ENCODE results near the gene CALB2.
"Not testable (repeated sequence)": the region's sequence is repeated elsewhere in the genome, so short reads cannot be mapped to it uniquely, and the experiment has no call there.

Gene CALB2, protein sequence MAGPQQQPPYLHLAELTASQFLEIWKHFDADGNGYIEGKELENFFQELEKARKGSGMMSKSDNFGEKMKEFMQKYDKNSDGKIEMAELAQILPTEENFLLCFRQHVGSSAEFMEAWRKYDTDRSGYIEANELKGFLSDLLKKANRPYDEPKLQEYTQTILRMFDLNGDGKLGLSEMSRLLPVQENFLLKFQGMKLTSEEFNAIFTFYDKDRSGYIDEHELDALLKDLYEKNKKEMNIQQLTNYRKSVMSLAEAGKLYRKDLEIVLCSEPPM

GRCh38 chr16:71358464-71358998, at the start of gene CALB2:
Gene CALB2 (plus strand): TSS chr16:71358723. CDS start chr16:71358793, 70 bp downstream.
- peak in 1 of 2 experiments; percentile 64 for DNase-seq

DNA sequence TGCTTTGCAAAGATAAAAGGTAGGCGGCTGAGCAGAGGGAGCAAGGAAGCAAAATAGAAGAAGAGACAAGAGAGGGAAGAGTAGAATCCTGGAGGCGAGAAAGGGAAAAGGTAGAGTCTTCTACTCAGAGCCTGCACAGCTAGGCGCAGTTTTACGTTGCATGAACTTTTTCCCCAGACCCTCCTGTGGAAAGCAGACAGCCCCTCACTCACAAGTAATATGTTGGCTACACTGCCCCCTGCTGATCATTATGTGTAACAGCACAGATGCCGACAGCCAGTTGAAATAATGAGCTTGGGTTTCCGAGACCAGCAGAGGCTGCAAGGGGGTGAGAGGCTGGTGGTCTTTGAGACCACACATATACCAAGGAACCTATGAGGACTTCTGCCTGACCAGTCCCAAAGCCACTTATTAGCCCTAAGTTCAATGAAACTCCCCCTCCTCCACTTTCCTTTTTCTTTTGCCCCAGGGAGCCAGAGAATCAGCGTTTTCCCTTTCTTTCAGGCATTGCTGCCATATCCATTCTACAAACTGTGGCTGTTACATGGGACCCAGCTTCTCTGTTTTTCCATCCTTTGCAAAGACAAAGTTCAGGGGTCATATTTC, 46.9 kb upstream of the CALB2 start:
- DNase-seq = no peak

DNA sequence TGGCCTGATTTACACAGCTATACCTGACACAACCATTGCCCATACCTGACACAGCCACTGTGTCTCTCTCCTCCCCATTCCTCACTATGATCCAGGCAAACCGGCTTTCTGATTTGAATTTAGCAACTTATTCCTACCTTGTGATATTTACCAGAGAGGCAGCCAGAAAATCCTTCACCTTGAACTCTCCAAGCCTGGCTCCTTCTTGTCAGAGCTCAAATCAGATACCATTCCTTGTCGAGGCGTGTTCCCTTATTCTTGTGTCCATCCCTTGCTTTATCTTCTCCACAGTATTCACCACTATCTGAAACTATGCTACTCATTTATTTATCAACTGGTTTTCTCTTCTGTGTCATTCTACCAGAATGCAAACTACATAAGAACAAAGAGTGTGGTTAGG, 44.9 kb upstream of the CALB2 start:
- not testable (repeated sequence) for DNase-seq

DNA sequence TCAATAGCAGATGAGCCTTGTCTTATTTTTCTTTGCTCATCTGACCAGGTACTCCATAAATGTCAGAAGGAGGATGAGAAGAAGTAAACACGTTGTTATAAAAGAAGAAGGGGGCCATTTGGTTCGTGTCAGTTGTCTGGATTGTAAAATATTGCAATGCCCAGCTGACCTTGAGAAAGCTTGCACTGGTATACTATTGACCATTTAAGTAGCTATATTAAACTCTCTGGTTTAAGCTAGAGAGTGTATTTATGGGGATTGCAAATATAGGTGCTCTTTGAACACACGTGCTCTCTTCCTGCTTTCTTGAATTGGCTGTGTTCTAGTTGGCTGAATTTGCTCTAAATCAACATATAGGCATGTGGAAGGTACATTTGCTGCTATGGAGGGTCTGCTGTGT, 43.3 kb upstream of the CALB2 start:
- DNase-seq = no peak

GRCh38 chr16:71319999-71320398, 38.5 kb upstream of the CALB2 start:
- no peak for DNase-seq

GRCh38 chr16:71327720-71328119, 30.8 kb upstream of the CALB2 start:
- DNase-seq = no peak

GRCh38 chr16:71328151-71328550, 30.4 kb upstream of the CALB2 start:
- no peak for DNase-seq

GRCh38 chr16:71337631-71338030, 20.9 kb upstream of the CALB2 start:
- DNase-seq = no peak

DNA sequence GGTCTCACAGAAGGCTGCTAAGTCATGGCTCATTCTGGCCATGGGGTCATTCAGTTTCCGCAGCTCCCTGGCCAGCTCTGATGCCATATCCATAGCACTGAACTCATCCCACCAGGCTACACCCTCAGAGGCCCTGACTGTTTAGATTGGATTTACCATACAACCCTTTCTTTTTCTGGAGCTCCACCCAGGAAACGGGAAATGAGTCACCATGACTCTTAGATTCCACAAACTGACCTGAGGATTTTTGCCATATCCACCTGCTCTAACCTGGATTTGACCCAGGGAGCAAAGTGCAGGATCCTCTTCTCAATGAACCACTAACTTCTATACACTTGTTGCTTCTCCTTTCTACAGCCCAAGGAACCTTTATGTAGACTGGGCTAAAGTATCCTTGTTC, 20.3 kb upstream of the CALB2 start:
- DNase-seq = peak; percentile 84 to 91

DNA sequence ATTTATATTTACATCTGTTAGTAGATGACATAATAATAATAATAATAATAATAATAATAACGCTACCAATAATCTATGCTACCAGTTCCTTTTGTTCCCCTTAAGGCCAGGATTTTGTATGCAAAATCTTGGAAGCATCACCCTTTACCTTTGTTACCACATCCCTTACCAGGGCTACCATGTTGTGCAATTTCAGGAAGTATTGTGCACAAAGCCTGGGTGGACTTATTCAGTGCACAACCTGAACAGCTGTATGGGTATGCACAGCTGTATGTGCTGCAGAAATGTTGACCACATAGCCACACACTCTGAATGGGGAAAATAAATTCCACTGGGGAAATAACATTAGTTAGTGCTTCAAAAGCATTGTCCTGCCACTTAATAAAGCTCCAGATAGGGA, 19.9 kb upstream of the CALB2 start:
- no peak for DNase-seq

- DNase-seq = no peak
Observed at GRCh38 chr16:71339236-71340171, 19.0 kb upstream of the CALB2 start.

DNA sequence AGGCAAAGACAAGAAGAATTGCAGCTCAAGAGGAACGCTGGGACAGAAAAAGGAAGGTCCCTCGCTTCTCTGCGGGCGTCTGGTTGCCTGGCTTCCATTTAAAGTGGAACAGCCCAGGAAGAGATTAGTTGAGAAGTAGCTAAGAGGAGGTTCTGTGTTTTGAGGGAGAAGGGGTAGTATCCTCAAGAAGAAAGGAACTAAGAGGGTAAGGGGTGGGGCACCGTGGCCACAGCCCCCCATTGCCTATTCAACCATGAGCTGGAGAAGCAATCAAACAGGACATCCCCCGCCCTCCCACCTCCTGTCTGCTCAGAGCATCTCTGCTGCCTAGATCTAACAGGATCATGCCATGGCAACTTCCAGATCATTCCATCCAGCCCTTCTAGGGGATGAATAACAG, 18.1 kb upstream of the CALB2 start:
- no peak for DNase-seq

GRCh38 chr16:71341881-71342280, 16.6 kb upstream of the CALB2 start:
- no peak for DNase-seq

DNA sequence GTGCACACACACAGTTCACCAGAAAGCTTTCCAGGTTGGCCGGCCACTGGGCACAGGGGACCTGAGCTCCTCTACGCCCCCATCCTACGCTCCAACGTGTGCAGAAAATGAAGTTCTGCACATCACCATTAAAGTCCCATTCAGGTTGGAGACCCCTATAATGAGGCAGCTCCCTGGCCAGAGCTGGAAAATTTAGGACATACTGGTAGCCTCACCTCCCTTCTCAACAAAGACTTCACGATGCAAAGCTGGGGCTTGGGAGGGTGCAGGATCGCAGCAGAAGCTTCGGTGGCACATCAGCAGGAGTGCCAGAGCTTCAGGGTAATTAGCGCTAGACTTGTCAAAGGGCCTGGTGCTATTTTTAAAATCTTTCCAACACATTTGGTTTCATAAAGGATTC, 15.4 kb upstream of the CALB2 start:
- no peak for DNase-seq

DNA sequence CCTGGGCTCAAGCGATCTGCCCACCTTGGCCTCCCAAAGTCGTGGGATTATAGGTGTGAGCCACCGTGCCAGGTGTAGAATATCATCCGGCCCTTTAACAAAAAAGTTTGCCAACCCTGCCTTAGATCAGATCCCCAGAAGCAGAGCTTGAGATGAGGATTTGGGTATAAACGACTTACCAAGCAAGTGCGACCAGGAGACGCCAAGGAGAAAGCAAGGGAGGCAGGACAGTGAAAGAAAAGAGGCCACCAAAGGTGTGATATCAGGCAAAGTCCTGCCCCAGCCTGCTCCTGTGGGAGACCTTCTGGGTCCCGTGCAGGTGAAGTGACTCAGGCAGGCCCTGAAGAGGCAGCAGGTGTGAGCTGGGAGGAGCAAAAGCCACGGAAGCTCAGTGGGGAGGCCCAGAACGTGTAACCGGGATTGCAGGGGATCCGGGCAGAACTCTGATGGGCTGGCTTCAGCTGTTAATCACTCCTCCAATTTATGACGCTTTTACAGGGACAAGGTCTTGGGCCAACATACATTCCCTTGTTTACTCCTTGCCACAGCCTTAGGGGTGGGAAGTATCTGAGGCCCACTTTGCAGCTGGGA, 14.1 kb upstream of the CALB2 start:
- no peak for DNase-seq

- no peak for DNase-seq
Observed at GRCh38 chr16:71345031-71345430, 13.5 kb upstream of the CALB2 start.

DNA sequence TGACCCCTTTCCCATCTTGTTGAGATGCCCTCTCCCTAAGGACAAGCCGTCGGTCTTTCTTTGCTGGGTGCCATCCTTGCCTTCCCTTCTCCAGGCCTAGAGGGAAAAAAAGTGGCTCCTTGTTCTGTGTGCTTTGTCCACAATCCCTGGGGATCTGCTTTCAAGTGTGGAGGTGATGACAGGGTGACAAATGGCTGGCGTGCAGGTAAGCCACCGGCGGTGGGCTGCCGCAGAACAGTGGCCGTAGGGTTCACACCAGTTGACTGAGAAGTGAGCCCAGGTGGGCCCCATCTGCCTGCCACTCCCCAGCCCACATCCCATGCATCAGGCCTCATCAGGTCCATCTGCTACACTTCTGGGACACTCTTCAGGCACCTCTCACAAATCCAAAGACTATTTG, 11.4 kb upstream of the CALB2 start:
- DNase-seq = no peak

- no peak for DNase-seq
Observed at GRCh38 chr16:71348262-71349085, 10.0 kb upstream of the CALB2 start.

DNA sequence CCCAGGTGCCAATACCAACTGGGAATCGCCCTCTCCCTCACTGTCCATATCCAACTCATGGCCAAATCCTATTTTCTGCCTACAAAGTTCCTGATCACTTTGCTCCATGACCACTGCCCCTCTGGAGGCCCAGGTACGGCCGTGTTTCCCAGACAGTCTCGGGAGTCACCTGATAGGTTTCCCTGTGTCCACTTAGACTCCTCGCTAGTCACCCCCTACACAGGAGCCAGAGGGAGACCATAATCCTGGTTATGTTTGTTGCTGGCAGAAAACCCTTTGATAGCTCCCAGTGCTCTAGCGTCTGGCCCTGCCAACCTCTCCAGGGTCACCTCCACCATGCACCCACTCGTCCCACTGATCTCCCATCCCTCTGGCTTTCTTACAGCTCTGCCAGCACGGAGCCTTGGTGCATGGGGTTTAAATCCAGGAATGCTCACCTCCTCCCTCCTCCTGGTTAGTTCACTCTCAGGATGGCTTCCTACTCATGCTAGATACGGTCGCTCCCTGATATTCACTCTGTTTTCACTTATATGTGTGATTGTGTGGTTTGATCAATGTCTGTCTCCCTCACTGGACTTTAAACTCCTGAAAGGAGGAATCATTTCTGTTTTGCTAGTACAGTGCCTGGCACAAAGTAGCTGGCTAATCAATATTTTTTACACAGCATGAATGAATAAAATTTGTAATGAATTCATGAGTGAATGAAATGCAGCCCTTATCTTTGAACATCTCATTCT, 7.5 kb upstream of the CALB2 start:
- no peak for DNase-seq

- no peak for DNase-seq
Observed at GRCh38 chr16:71351558-71351901, 7.0 kb upstream of the CALB2 start.

- DNase-seq = no peak
Observed at GRCh38 chr16:71352466-71352865, 6.1 kb upstream of the CALB2 start.
